GM12878 (cell line): ENCODE data around the gene STARD8. TPM values are rescaled to one million over a fixed set of nuclear protein-coding genes. Genes with fewer than 3 reads are reported as not detected.

Source experiments
- ATAC-seq: fragments of 200-7000 bp; cut with Tn5 transposase; 3 replicates; pipeline ENCODE4 v1.9.1; 2020; ENCODE audit warnings: mild to moderate bottlenecking, moderate library complexity
- BruUV-seq: library from RNA; stranded (reverse); fragments of 400-500 nt; replicated peaks from 2 replicates; lab custom pipeline; 2021; lab: Mats Ljungman, UMichigan
- CTCF ChIA-PET: fragments of 300-600 bp; sonication (Branson Sonifier 250); formaldehyde crosslinking; extraction: SDS; loops from one replicate; lab custom pipeline; 2021; ENCODE audit warnings: inconsistent platforms; lab: Yijun Ruan, JAX
- POLR2A ChIA-PET: fragments of 350-600 bp; formaldehyde crosslinking; extraction: SDS; loops from one replicate; lab custom pipeline; 2021; ENCODE audit warnings: inconsistent platforms; lab: Charles Lee
- RAD21 ChIA-PET: fragments of 300-600 bp; sonication (Branson Sonifier 250); formaldehyde crosslinking; loops from one replicate; lab custom pipeline; 2023; ENCODE audit warnings: antibody characterized with exemption; ENCODE audit not compliant: unreplicated experiment; lab: Charles Lee
- SMC1A ChIA-PET: fragments of 300-600 bp; sonication (Branson Sonifier 250); formaldehyde crosslinking; loops from one replicate; lab custom pipeline; 2023; ENCODE audit not compliant: unreplicated experiment, uncharacterized antibody; lab: Charles Lee
- DNase-seq: peaks from one replicate; pipeline ENCODE4 v3.0.0-alpha.2; 2011; ENCODE audit warnings: low read depth, low spot score
- FAIRE-seq: peaks from 3 replicates; lab custom pipeline; 2011; peaks lifted over from hg19 to GRCh38; lab: Jason Lieb, UNC
- H2AFZ ChIP-seq: 2 replicates; pipeline ENCODE4 v1.6.0; 2011; ENCODE audit warnings: low read depth, low read length, control low read depth; ENCODE audit not compliant: control insufficient read depth
- H3K27ac ChIP-seq: 2 replicates; pipeline ENCODE4 v1.5.1; 2011; ENCODE audit warnings: control low read depth; ENCODE audit not compliant: control insufficient read depth, insufficient read depth
- H3K27me3 ChIP-seq, 2 experiments: replicated peaks in 1 of 2; 2 replicates each; pipeline versions ENCODE4 v1.6.0 to v1.6.1; 2011; ENCODE audit warnings: low read length in 1 of 2; ENCODE audit not compliant: control insufficient read depth in 2 of 2, insufficient read depth in 2 of 2
- H3K36me3 ChIP-seq, 2 experiments: 2 replicates each; pipeline ENCODE4 v1.5.1; 2011; ENCODE audit warnings: low read length in 1 of 2; ENCODE audit not compliant: control insufficient read depth in 2 of 2, insufficient read depth in 2 of 2
- H3K4me1 ChIP-seq: 2 replicates; pipeline ENCODE4 v1.6.1; 2011; ENCODE audit warnings: mild to moderate bottlenecking, low read length, moderate library complexity, mixed read lengths; ENCODE audit not compliant: control insufficient read depth, insufficient read depth
- H3K4me2 ChIP-seq: 2 replicates; pipeline ENCODE4 v1.6.0; 2011; ENCODE audit warnings: control low read depth; ENCODE audit not compliant: control insufficient read depth, insufficient read depth
- H3K4me3 ChIP-seq: fragments of 200-600 bp; sonication (generic); 2 replicates; pipeline ENCODE4 v1.5.1; 2016
- H3K79me2 ChIP-seq: 2 replicates; pipeline ENCODE4 v1.6.0; 2011; ENCODE audit warnings: low read length; ENCODE audit not compliant: control insufficient read depth, insufficient read depth
- H3K9ac ChIP-seq: 2 replicates; pipeline ENCODE4 v1.8.0; 2011; ENCODE audit warnings: low read length, control low read depth, mixed read lengths; ENCODE audit not compliant: control insufficient read depth, insufficient read depth
- H3K9me3 ChIP-seq: replicated peaks from 3 replicates; pipeline ENCODE4 v1.5.1; 2011; ENCODE audit warnings: mild to moderate bottlenecking, low read length; ENCODE audit not compliant: control insufficient read depth, insufficient read depth
- H4K20me1 ChIP-seq: 2 replicates; pipeline ENCODE4 v1.6.0; 2011; ENCODE audit not compliant: control insufficient read depth, insufficient read depth
- BMI1 ChIP-seq: fragments of 450-650 bp; IDR thresholded peaks from 2 replicates; pipeline ENCODE4 v1.6.1; 2016; ENCODE audit warnings: mild to moderate bottlenecking, moderate library complexity, borderline replicate concordance
- CREB1 ChIP-seq: IDR thresholded peaks from 2 replicates; pipeline ENCODE4 v1.6.1; 2012; ENCODE audit warnings: low read depth, mild to moderate bottlenecking, inconsistent platforms
- IKZF2 ChIP-seq, 2 experiments: fragments of 450-650 bp; IDR thresholded peaks; 2 replicates each; pipeline ENCODE4 v1.6.1; 2017; ENCODE audit warnings: mild to moderate bottlenecking in 2 of 2, moderate library complexity in 2 of 2
- IRF4 ChIP-seq: IDR thresholded peaks from 2 replicates; pipeline ENCODE4 v1.6.1; 2011; ENCODE audit warnings: low read depth, low read length
- KLF5 ChIP-seq: fragments of 450-650 bp; IDR thresholded peaks from 2 replicates; pipeline ENCODE4 v1.6.1; 2014; ENCODE audit warnings: mild to moderate bottlenecking; ENCODE audit not compliant: partially characterized antibody
- RCOR1 ChIP-seq: conservative IDR thresholded peaks from 2 replicates; pipeline ENCODE4 v1.6.1; 2012; ENCODE audit warnings: low read depth, low read length, improper control_type of control experiment
- SREBF1 ChIP-seq: IDR thresholded peaks from 2 replicates; pipeline ENCODE4 v1.6.1; 2012; ENCODE audit warnings: mild to moderate bottlenecking, low read length
- STAT3 ChIP-seq: IDR thresholded peaks from 2 replicates; pipeline ENCODE4 v1.6.1; 2011; ENCODE audit warnings: low read depth, low read length, improper control_type of control experiment
- YBX1 ChIP-seq: fragments of 450-650 bp; IDR thresholded peaks from 2 replicates; pipeline ENCODE4 v1.6.1; 2016; ENCODE audit warnings: antibody characterized with exemption
- ZNF687 ChIP-seq: fragments of 450-650 bp; IDR thresholded peaks from 2 replicates; pipeline ENCODE4 v1.6.1; 2017; ENCODE audit warnings: mild to moderate bottlenecking, moderate library complexity
- WGBS: methylation state at CpG from one replicate; pipeline ENCODE4 v1.1.6; 2016; ENCODE audit warnings: low lambda C conversion rate; ENCODE audit not compliant: insufficient replicate concordance, insufficient coverage; ENCODE audit errors: missing lambda C conversion rate; 5-methylcytosine and 5-hydroxymethylcytosine counted together
- in situ Hi-C: fragments of 300-500 bp; cut with MboI; formaldehyde crosslinking; loops from 9 replicates; pipeline ENCODE4 v1.14.3; 2018; ENCODE audit warnings: mixed read lengths
- intact Hi-C: fragments of 100-400 bp; cut with micrococcal nuclease; formaldehyde crosslinking; loops from one replicate; pipeline ENCODE4 v1.14.2; 2022; ENCODE audit not compliant: unreplicated experiment
- polyA plus RNA-seq, 11 experiments: library from polyadenylated mRNA; depleted of rRNA in 4 of 11; unstranded in 6 of 11; stranded (reverse) in 5 of 11; fragments of >200 nt; fragmentation: Nextera tagmentation in 4 of 11; fragmentation: Illumina TruSeq in 1 of 11; extraction: Ambion mirVana in 4 of 11; extraction: Trizol in 1 of 11; gene quantifications; 1 replicate in 1 of 11; 2 replicates in 10 of 11; pipeline versions ENCODE4 v1.2.1 to v1.2.3, GENCODE V29; 2011 to 2016; ENCODE audit warnings: inconsistent platforms in 2 of 11, missing spikeins in 2 of 11, low read depth in 1 of 11
- total RNA-seq, 4 experiments: library from RNA; depleted of rRNA in 3 of 4; stranded (reverse); fragments of >200 nt in 3 of 4; fragmentation: Illumina TruSeq in 1 of 4; extraction: Trizol in 1 of 4; gene quantifications; 2 replicates each; pipeline versions ENCODE4 v1.2.1 to v1.2.3, GENCODE V29; 2013 to 2021
- TF ChIP-seq, protein P1 (sequence below): fragments of 450-650 bp; IDR thresholded peaks from 2 replicates; pipeline ENCODE4 v1.6.1; 2016; ENCODE audit warnings: mild to moderate bottlenecking

STARD8 gene
- total and polyA plus RNA-seq, 10 of the 15 experiments (the other 5 are each of a cell fraction or from before 2014, with no cell fraction given), result 0.03 to 0.14 (median 0.07) TPM; not detected in 6

GRCh38 chrX:68694435-68695205, 47.2 kb downstream of the STARD8 start:
- RAD21 ChIA-PET, result no interaction called here
- ATAC-seq (no peak), DNase-seq (no peak), FAIRE-seq (no peak)
- intact Hi-C loops, result no loop called here
- no peak overlapping the region for H3K9ac ChIP-seq
- CTCF ChIA-PET, result no interaction called here
- SMC1A ChIA-PET, result no interaction called here
- no peaks in the 10 kb centered on the region for H3K36me3 ChIP-seq
- H4K20me1 ChIP-seq, result no peaks in the 10 kb centered on the region
- no peak overlapping the region for H3K27ac ChIP-seq
- no peak overlapping the region; the same call in 1 of the 2 replicates for H3K4me2 ChIP-seq
- POLR2A ChIA-PET, result no interaction called here
- H2AFZ ChIP-seq, result no peak overlapping the region
- TF ChIP-seq RCOR1 (no peak), IKZF2 (IDR thresholded peaks at IDR 0.05) (no peak)
- H3K4me3 ChIP-seq, result no peak overlapping the region
- in situ Hi-C loops, result no loop called here
- BruUV-seq, result no TSS peak
- no peaks in the 10 kb centered on the region for H3K4me1 ChIP-seq
- no peaks in the 10 kb centered on the region for H3K27me3 ChIP-seq
- H3K79me2 ChIP-seq, result no peaks in the 10 kb centered on the region
- 40% methylated on average over 16 of the region's 17 CpGs for WGBS
- H3K9me3 ChIP-seq, result no peaks in the 10 kb centered on the region

GRCh38 chrX:68695206-68695845, 47.9 kb downstream of the STARD8 start:
- no peak for DNase-seq
- no TSS peak for BruUV-seq
- no peak for ATAC-seq
- ChIA-PET POLR2A (no interaction called here), CTCF (interaction anchor here (0.6 kb wide), 2 partner anchors 219 to 1463 kb away, joined by 3 read pairs; no protein-coding TSS in a partner anchor), SMC1A (no interaction called here), RAD21 (no interaction called here)
- Histone ChIP-seq H3K27me3 (no peaks in the 10 kb centered on the region), H3K4me3 (no peak overlapping the region), H2AFZ (no peak overlapping the region), H3K9ac (no peak overlapping the region), H3K36me3 (no peaks in the 10 kb centered on the region), H3K27ac (no peak overlapping the region), H4K20me1 (no peaks in the 10 kb centered on the region), H3K4me2 (no peak overlapping the region), H3K9me3 (no peaks in the 10 kb centered on the region), H3K79me2 (no peaks in the 10 kb centered on the region), H3K4me1 (no peaks in the 10 kb centered on the region)
- intact Hi-C loops (no loop called here), in situ Hi-C loops (no loop called here)
- 36% methylated on average over 5 of the region's 5 CpGs for WGBS
- FAIRE-seq, result no peak
- TF ChIP-seq, protein P1, sequence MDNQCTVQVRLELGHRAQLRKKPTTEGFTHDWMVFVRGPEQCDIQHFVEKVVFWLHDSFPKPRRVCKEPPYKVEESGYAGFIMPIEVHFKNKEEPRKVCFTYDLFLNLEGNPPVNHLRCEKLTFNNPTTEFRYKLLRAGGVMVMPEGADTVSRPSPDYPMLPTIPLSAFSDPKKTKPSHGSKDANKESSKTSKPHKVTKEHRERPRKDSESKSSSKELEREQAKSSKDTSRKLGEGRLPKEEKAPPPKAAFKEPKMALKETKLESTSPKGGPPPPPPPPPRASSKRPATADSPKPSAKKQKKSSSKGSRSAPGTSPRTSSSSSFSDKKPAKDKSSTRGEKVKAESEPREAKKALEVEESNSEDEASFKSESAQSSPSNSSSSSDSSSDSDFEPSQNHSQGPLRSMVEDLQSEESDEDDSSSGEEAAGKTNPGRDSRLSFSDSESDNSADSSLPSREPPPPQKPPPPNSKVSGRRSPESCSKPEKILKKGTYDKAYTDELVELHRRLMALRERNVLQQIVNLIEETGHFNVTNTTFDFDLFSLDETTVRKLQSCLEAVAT, result no peak
- TF ChIP-seq IRF4 (no peak), KLF5 (no peak), ZNF687 (no peak), STAT3 (no peak), CREB1 (no peak), SREBF1 (no peak), BMI1 (no peak), YBX1 (no peak)
